Lung (tissue), 12 donors: ENCODE measurements around the gene DDI1. TPM values are rescaled to one million over a fixed set of nuclear protein-coding genes. Genes with fewer than 3 reads are reported as not detected.

Source experiments
- ATAC-seq: fragments of 200-7000 bp; cut with Tn5 transposase; one replicate; pipeline ENCODE4 v1.9.1; 2020; ENCODE audit warnings: moderate number of reproducible peaks; ENCODE audit not compliant: insufficient read depth, low FRiP score
- DNase-seq, 3 donors: peaks; one replicate each; pipeline ENCODE4 v3.0.0-alpha.2; 2013 to 2017
- H3K27ac ChIP-seq, 2 donors: one replicate each; pipeline ENCODE4 v1.5.1; 2013; ENCODE audit warnings: mild to moderate bottlenecking in 2 of 2, moderate library complexity in 2 of 2, control low read depth in 1 of 2, inconsistent platforms in 1 of 2, low read depth in 1 of 2, low read length in 1 of 2
- H3K27me3 ChIP-seq, 3 donors: one replicate each; pipeline ENCODE4 v1.5.1; 2013; ENCODE audit warnings: low read length in 2 of 3; ENCODE audit not compliant: control insufficient read depth in 3 of 3, insufficient read depth in 3 of 3
- H3K36me3 ChIP-seq, 4 donors: one replicate each; pipeline ENCODE4 v1.5.1; 2013; ENCODE audit warnings: low read length in 4 of 4, mild to moderate bottlenecking in 1 of 4, moderate library complexity in 1 of 4; ENCODE audit not compliant: control insufficient read depth in 4 of 4, insufficient read depth in 4 of 4
- H3K4me1 ChIP-seq, 5 donors: one replicate each; pipeline ENCODE4 v1.5.1; 2013; ENCODE audit warnings: low read length in 5 of 5, mild to moderate bottlenecking in 2 of 5, moderate library complexity in 1 of 5; ENCODE audit not compliant: control insufficient read depth in 5 of 5, insufficient read depth in 5 of 5
- H3K4me3 ChIP-seq: one replicate; pipeline ENCODE4 v1.5.1; 2013; ENCODE audit warnings: mild to moderate bottlenecking, control low read depth, moderate library complexity
- H3K9ac ChIP-seq, 2 donors: one replicate each; pipeline ENCODE4 v1.5.1; 2013; ENCODE audit warnings: low read length in 2 of 2, control low read depth in 1 of 2; ENCODE audit not compliant: insufficient read depth in 1 of 2
- H3K9me3 ChIP-seq, 4 donors: one replicate each; pipeline ENCODE4 v1.5.1; 2013; ENCODE audit warnings: low read length in 3 of 4, mild to moderate bottlenecking in 1 of 4, moderate library complexity in 1 of 4; ENCODE audit not compliant: control insufficient read depth in 4 of 4, insufficient read depth in 3 of 4
- WGBS, 2 donors: extraction: QIAGEN DNeasy Blood & Tissue Kit; methylation state at CpG; one replicate each; pipeline ENCODE4 v1.1.7; 2013; 5-methylcytosine and 5-hydroxymethylcytosine counted together
- polyA plus RNA-seq, 2 donors: library from polyadenylated mRNA; stranded (reverse); fragments of 200-250 nt; gene quantifications; one replicate each; pipeline ENCODE4 v1.2.1, GENCODE V29; 2013
- total RNA-seq, 2 donors: library from RNA; depleted of rRNA in 1 of 2; stranded (reverse); fragments of >200 nt in 1 of 2; gene quantifications; one replicate each; pipeline ENCODE4 v1.2.1, GENCODE V29; 2014 to 2021
- TF ChIP-seq, protein P1 (sequence below): IDR thresholded peaks from 2 replicates; pipeline ENCODE4 v1.5.1; 2012; ENCODE audit warnings: mild to moderate bottlenecking; ENCODE audit errors: control extremely low read depth, extremely low read depth
- donor health status: control.
- donor health status: control.
- donor health status: Bipolar disorder and iron deficiency.
- donor health status: healthy.
- donor health status: DM: yes; HTN: yes; CAD: no.

DDI1 gene
- total and polyA plus RNA-seq, 4 donors = not detected

- Histone ChIP-seq H3K27ac (no peak overlapping the region), H3K4me1 (no peaks in the 10 kb centered on the region), H3K36me3 (no peaks in the 10 kb centered on the region), H3K9ac (no peak overlapping the region), H3K27me3 (no peaks in the 10 kb centered on the region), H3K9me3 (peaks cover 0 to 3% (median 0%) of the 10 kb centered on the region in 4 donors), H3K4me3 (no peak overlapping the region)
- ATAC-seq (no peak), DNase-seq (no peak)
- 89 to 95% methylated on average over 2 of the region's 2 CpGs for WGBS, 2 donors
- TF ChIP-seq, protein P1, sequence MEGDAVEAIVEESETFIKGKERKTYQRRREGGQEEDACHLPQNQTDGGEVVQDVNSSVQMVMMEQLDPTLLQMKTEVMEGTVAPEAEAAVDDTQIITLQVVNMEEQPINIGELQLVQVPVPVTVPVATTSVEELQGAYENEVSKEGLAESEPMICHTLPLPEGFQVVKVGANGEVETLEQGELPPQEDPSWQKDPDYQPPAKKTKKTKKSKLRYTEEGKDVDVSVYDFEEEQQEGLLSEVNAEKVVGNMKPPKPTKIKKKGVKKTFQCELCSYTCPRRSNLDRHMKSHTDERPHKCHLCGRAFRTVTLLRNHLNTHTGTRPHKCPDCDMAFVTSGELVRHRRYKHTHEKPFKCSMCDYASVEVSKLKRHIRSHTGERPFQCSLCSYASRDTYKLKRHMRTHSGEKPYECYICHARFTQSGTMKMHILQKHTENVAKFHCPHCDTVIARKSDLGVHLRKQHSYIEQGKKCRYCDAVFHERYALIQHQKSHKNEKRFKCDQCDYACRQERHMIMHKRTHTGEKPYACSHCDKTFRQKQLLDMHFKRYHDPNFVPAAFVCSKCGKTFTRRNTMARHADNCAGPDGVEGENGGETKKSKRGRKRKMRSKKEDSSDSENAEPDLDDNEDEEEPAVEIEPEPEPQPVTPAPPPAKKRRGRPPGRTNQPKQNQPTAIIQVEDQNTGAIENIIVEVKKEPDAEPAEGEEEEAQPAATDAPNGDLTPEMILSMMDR = no peak
Observed at GRCh38 chr11:104041792-104042191, 5.4 kb downstream of the DDI1 start.

GRCh38 chr11:104043142-104043541 lies 6.7 kb downstream of the DDI1 start:
- H3K4me1 ChIP-seq = no peaks in the 10 kb centered on the region
- H3K36me3 ChIP-seq = no peaks in the 10 kb centered on the region
- no peak overlapping the region for H3K4me3 ChIP-seq
- ATAC-seq = no peak
- no peak overlapping the region for H3K27ac ChIP-seq
- H3K9me3 ChIP-seq = no peaks in the 10 kb centered on the region
- H3K27me3 ChIP-seq = no peaks in the 10 kb centered on the region
- no peak overlapping the region for H3K9ac ChIP-seq
- no peak for DNase-seq
- TF ChIP-seq, protein P1 = no peak
- WGBS, 2 donors = 82 to 88% methylated on average over 4 of the region's 4 CpGs

DNA sequence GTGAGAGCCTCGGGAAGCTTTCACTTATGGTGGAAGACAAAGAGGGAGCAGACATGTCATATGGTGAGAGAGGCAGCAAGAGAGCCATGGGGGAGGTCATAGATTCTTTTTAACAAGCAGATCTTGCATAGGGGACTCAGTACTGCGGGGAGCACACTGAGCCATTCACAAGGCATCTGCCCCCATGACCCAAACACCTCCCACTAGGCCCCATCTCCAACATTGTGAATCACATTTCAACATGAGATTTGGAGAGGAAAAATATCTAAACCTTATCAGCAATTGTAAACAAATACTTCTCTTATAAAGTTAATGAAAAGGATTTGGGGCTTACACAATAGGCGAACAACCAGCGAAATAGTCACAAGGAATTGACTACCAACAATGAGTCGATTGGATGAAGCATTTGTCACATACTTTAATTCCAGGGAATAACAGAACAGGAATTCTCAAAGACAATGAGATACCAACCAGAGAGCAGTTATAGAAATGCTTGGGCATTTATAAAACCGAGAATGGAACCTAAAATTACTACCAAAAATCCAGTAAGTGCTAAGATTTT lies 7.3 kb downstream of the DDI1 start:
- no peak for DNase-seq

More for the DNA sequence above, 7.3 kb downstream of the DDI1 start:
- no peak overlapping the region for H3K27ac ChIP-seq
- H3K4me1 ChIP-seq = no peaks in the 10 kb centered on the region
- H3K27me3 ChIP-seq = no peaks in the 10 kb centered on the region
- TF ChIP-seq, protein P1 = no peak
- no peaks in the 10 kb centered on the region for H3K36me3 ChIP-seq
- H3K4me3 ChIP-seq = no peak overlapping the region
- no peak overlapping the region for H3K9ac ChIP-seq
- H3K9me3 ChIP-seq = no peaks in the 10 kb centered on the region
- ATAC-seq = no peak
- 86 to 88% methylated on average over 6 of the region's 6 CpGs for WGBS, 2 donors
